Upper lobe of left lung (tissue), 4 donors: ENCODE measurements around the gene HOXA10.

Experiments used
- CTCF ChIP-seq, 6 experiments: fragments of 450-650 bp in 4 of 6; fragments of 200-600 bp in 2 of 6; sonication (generic) in 2 of 6; IDR thresholded peaks; one replicate each; pipeline ENCODE4 v1.5.1; 2016 to 2019; ENCODE audit warnings: antibody characterized with exemption in 6 of 6
- EP300 ChIP-seq, 4 donors: sonication (generic); formaldehyde crosslinking; IDR thresholded peaks; one replicate each; pipeline ENCODE4 v1.5.1; 2017; ENCODE audit warnings: antibody characterized with exemption in 4 of 4, control low read depth in 2 of 4
- POLR2A ChIP-seq, 4 donors: fragments of 450-650 bp; IDR thresholded peaks; one replicate each; pipeline ENCODE4 v1.5.1; 2016 to 2017; ENCODE audit warnings: antibody characterized with exemption in 4 of 4, mild to moderate bottlenecking in 2 of 4

- TF ChIP-seq CTCF (IDR thresholded peaks at IDR 0.05) (no peak), POLR2A (IDR thresholded peaks at IDR 0.05) (no peak), EP300 (IDR thresholded peaks at IDR 0.05) (no peak)
These were observed 41.9 kb downstream of the HOXA10 start for GRCh38 chr7:27132214-27132613.
